Stimulated activated CD4-positive, alpha-beta T cell treated with anti-CD3 and anti-CD28 coated beads, Interleukin-15, amount 100 ng/mL, for 1 hour (primary cell): ENCODE results near the gene MPEG1.

Experiments
- DNase-seq, 2 donors: peaks; one replicate each; pipeline ENCODE4 v3.0.0-alpha.2; 2020; ENCODE audit warnings: low read depth in 1 of 2, low spot score in 1 of 2

Gene MPEG1

GRCh38 chr11:59188954-59189353 is 23.8 kb downstream of the MPEG1 start:
- DNase-seq = no peak

- no peak for DNase-seq
These were observed 25.1 kb downstream of the MPEG1 start for GRCh38 chr11:59187587-59187986.

- DNase-seq = no peak
These were observed 25.7 kb downstream of the MPEG1 start for GRCh38 chr11:59187035-59187434.

- peak; percentile 19 to 42 for DNase-seq
These were observed 26.6 kb downstream of the MPEG1 start for GRCh38 chr11:59186130-59186594.

GRCh38 chr11:59185386-59185945 is 27.3 kb downstream of the MPEG1 start:
- DNase-seq = no peak

- no peak for DNase-seq
These were observed 27.9 kb downstream of the MPEG1 start for GRCh38 chr11:59184691-59185339.

- DNase-seq = no peak
These were observed 29.0 kb downstream of the MPEG1 start for GRCh38 chr11:59183771-59184170.

- no peak for DNase-seq
These were observed 30.1 kb downstream of the MPEG1 start for GRCh38 chr11:59182457-59183151.

- no peak for DNase-seq
These were observed 30.8 kb downstream of the MPEG1 start for GRCh38 chr11:59181746-59182456.

GRCh38 chr11:59180907-59181306 is 31.8 kb downstream of the MPEG1 start:
- no peak for DNase-seq

- no peak for DNase-seq
These were observed 32.5 kb downstream of the MPEG1 start for GRCh38 chr11:59180168-59180776.

GRCh38 chr11:59179121-59179520 is 33.6 kb downstream of the MPEG1 start:
- no peak for DNase-seq

- DNase-seq = no peak
These were observed 34.3 kb downstream of the MPEG1 start for GRCh38 chr11:59178402-59178801.

GRCh38 chr11:59176330-59176729 is 36.4 kb downstream of the MPEG1 start:
- DNase-seq = no peak

- DNase-seq = no peak
These were observed 37.6 kb downstream of the MPEG1 start for GRCh38 chr11:59175091-59175501.

- DNase-seq = no peak
These were observed 38.1 kb downstream of the MPEG1 start for GRCh38 chr11:59174664-59175033.

- DNase-seq = no peak
These were observed 38.6 kb downstream of the MPEG1 start for GRCh38 chr11:59173964-59174663.

- DNase-seq = no peak
These were observed 39.4 kb downstream of the MPEG1 start for GRCh38 chr11:59173080-59173963.

GRCh38 chr11:59172345-59173079 is 40.2 kb downstream of the MPEG1 start:
- DNase-seq = no peak
